DMS79 treated with DMSO at 0.1 percent for 48 hours (cell line): ENCODE results near the gene DNAAF2.
A peak's percentile ranks its signal among the peaks of the same experiment; 100 is the strongest.
"Not testable (repeated sequence)": the region's sequence is repeated elsewhere in the genome, so short reads cannot be mapped to it uniquely, and the experiment has no call there.

Experiments used
- DNase-seq: peaks from one replicate; lab custom pipeline; 2025; lab: John Stamatoyannopoulos, UW

The DNAAF2 gene, protein sequence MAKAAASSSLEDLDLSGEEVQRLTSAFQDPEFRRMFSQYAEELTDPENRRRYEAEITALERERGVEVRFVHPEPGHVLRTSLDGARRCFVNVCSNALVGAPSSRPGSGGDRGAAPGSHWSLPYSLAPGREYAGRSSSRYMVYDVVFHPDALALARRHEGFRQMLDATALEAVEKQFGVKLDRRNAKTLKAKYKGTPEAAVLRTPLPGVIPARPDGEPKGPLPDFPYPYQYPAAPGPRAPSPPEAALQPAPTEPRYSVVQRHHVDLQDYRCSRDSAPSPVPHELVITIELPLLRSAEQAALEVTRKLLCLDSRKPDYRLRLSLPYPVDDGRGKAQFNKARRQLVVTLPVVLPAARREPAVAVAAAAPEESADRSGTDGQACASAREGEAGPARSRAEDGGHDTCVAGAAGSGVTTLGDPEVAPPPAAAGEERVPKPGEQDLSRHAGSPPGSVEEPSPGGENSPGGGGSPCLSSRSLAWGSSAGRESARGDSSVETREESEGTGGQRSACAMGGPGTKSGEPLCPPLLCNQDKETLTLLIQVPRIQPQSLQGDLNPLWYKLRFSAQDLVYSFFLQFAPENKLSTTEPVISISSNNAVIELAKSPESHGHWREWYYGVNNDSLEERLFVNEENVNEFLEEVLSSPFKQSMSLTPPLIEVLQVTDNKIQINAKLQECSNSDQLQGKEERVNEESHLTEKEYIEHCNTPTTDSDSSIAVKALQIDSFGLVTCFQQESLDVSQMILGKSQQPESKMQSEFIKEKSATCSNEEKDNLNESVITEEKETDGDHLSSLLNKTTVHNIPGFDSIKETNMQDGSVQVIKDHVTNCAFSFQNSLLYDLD

DNA sequence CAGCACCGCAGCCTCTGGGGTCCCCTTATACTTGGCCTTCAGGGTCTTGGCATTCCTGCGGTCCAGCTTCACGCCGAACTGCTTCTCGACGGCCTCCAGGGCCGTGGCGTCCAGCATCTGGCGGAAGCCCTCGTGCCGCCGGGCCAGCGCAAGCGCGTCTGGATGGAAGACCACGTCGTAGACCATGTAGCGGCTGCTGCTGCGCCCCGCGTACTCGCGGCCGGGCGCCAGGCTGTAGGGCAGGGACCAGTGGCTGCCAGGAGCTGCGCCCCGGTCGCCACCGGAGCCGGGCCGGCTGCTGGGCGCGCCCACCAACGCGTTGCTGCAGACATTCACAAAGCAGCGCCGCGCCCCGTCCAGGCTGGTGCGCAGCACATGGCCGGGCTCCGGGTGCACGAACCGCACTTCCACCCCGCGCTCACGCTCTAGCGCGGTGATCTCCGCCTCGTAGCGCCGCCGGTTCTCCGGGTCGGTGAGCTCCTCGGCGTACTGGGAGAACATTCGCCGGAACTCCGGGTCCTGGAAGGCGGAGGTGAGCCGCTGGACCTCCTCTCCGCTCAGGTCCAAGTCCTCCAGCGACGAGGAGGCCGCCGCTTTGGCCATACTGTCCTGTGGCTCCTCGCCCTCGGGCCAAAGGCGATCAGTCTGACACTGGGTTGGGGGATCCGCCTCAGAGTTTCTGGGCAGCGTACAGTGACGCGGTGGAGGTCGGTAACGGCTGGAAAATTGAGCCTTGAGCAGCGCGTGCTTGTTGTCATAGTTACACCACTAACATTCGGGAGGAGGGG lies at the start of gene DNAAF2:
DNAAF2 (minus strand) TSS at position 698 of the 788 bp plus-strand sequence; CDS start at position 603, 95 bp downstream.
- DNase-seq = peak; percentile 69

DNA sequence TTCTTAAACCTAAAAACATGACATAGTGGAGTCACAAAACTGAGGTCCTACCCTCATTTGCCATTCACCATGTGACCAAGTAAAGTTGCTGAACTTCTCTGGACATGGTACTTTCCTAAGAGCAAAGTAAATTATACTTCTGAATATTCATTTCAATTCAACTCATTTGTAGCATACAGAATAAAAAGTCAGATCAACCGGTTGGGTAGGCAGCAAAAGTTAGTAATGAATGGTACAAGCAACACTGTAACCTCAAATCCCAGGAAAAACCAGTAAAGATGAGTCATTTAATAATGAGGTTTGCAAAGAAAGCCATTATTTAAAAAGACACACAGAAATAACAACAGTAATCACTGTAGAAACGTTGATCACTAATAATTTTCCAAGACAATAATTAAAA lies 44.2 kb upstream of the DNAAF2 start:
- no peak for DNase-seq

DNA sequence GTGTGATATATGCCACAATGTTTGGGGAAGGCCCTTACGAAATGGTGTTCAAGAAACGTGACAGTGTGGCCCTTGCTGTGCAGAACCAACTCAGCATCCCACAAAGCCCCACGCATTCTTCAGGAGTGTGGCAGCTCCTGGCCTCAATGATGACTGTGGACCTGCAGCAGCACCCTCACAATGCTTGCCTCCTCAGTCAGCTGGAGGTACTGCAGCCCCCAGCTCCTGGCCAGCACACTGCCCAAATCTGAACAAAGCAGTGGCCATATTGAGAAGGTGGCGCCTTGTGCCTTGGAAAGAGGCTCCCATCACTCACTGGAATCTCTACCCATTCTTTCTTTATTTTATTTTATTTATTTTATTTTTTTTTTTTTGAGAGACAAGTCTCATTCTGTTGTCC lies 42.6 kb upstream of the DNAAF2 start:
- no peak for DNase-seq

DNA sequence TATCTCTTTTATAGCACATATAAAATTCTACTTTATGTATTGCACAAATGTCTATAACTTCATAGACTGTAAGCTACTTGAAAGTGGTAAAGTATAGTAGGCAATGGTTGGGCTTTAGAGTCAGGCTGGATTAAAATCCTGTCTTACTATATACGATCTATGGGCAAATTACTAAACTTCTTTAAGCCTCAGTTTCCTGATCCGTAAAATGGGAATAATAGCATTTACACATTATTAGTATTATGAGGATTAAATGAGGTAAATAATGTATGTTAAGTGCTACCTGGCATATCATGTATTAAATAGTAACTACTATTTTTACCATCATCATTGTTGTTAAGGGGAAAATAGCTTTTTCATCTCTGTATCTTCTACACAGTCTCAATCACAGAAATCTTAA lies 38.5 kb upstream of the DNAAF2 start:
- no peak for DNase-seq

DNA sequence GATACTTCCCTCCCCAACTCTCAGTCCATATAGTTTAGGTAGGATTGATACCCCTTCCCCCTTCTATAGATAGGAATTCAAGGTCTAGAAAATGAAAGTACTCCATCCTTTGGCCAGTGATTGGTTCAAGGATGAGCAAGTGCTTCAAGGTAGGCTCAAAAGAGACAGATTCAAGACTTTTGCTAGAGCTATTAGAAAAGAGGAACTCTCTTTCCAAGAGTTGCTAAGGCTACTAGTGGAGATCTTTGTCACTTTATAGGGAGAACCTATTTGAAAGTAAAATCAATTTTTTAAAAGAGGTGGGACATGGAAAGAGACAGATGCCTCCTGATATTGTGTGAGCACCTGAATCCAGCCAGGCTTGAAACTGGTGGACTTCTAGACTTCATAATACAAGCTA lies 35.4 kb upstream of the DNAAF2 start:
- DNase-seq = no peak

DNA sequence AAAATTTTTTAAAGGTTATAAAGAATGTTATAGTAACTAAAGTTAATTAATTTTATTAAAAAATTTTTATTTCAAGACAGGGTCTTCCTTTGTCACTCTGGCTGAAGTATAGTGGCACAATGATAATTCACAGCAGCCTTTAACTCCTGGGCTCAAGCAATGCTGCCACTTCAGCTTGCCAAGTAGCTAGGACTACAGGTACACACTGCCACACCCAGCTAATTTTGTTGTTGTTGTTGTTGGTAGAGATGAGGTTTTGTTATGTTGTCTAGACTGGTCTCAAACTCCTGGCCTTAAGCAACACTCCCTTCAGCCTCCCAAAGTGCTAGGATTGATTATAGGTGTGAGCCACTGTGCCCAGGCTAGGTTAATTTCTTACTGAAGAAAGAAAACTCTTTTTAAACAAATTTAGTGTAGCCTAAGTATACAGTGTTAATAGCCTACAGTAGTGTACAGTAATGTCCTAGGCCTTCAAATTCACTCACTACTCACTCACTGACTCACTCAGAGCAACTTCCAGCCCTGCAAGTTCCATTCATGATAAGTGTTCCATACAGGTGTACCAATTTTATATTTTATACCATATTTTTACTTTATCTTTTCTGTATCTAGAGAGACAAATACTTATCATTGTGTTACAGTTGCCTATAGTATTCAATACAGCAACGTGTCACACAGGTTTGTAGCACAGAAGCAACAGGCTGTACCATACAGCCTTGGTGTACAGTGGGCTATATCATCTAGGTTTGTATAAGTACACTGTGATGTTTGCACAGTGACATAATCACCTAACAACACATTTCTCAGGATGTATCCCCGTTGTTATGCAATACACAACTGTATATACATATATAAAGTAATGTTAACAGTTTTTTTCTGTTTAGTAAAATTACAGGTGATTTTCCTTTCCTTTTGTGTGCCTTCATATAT lies 24.7 kb upstream of the DNAAF2 start:
- DNase-seq = no peak

DNA sequence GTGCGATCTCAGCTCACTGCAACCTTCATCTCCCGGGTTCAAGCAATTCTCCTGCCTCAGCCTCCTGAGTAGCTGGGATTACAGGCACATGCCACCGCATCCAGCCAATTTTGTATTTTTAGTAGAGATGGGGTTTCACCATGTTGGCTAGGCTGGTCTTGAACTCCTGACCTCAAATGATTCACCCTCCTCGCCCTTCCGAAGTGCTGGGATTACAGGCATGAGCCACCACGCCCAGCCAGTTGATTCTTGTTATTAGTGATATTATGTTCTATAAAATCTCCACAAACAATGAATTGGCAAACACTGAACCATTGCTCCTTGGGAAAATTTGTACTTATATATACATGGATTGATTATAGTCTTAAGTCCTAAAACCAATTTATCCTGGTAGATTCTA lies 22.5 kb upstream of the DNAAF2 start:
- not testable (repeated sequence) for DNase-seq

DNA sequence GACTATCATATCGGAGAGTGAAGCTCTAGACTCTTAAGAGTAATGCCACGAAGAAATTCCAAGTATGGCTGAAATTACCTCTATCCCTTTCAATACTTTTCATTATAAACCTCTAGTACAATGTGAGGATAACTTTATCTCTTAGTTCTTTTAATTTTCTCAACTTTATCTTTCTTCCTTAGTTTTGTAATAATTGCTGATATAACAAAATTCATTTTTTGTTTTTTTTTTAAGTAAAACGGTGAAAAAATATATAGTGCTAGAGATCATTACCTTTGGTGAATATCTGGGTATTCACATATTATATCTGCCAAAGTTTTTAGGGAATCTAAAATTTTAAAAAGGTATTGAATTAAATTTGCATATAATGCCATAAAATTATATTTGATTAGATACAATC lies 19.5 kb upstream of the DNAAF2 start:
- no peak for DNase-seq

DNA sequence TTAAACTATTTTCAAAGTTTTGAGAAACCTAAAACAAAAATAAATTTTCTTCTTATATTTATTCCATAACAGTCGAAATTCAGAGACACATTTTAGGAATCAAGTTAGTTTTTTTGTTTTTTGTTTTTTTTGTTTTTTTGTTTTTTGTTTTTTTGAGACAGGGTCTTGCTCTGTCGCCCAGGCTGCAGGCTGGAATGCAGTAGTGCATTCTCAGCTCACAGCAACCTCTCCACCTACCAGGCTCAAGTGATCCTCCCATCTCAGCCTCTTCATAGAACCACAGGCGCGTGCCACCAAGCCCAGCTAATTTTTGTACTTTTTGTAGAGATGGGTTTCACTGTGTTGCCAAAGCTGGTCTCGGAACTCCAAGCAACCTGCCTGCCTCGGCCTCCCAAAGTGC lies 18.5 kb upstream of the DNAAF2 start:
- DNase-seq = no peak

DNA sequence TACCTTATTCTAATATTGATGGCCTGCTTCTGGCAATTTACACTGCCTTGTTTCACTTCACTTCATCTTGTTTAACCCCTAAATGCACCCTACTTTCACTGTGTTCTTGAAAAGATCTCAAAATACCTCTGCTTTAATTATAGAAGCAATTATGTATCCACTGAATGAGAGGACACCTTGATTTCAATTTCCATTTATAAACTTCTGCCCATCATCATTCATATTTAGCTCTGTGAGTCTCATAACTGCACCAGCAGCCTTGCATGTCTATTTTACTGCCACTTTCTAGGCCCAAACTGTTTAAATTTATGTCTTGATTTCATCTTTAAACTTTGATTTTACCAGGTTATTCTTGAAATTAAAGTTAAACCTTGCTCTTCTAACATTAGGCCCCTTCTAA lies 7.1 kb upstream of the DNAAF2 start:
- DNase-seq = no peak

DNA sequence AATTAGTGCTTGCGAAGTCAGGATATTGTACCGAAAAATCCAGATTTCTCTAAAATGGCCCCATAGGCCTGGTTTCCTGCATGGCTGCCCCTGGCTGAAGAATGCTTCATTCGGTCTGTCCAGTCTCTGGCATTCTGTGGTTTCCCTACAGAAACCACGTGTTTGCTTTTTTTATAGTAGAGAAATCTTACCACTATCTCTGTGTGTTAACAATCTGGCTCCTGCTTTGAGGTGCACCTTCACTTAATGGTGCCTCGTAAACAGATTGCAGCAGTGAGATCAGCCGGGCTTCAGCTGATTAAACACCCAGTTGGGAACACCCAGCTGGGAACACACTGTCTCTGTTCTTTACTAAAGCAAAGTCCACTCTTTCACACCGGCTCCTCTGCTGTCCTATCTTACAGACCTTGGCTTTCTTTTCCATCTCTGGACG lies 6.7 kb upstream of the DNAAF2 start:
- no peak for DNase-seq

DNA sequence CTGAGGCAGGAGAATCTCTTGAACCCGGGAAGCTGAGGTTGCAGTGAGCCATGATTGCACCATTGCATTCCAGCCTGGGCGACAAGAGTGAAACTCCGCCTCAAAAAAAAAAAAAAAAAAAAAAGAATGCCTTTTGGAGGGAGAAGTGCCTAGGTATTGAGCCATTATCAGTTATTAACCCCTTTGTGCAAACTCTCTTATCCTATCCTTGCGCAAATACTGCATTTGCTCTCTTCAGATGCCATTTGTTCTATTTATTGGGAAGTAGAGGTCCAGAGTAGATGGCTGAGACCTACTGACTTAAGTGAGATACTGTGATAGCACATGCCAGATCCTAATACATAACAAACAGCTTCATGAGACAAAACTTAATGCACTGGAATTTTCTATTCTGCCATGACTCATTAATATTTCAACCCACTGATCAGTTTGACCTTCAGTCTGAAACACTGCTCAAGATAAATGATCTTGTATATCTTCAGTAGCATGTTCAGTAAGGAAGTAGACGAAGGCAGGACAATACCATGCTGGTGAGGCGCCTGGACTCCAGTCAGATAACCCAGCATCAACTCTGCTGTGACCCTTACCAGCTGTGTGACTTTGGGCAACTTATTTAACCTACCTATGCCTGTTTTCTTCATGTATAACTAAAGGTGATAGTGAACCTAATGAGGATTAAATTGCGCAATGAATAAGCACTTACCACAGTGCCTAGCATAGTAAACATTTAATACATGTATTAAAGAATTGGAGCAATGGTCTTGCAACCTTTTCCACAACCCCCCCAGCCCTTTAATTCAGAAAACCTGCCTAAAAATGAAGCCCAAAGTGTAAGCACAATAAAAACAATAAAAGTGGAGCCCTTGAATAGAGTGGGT lies 5.7 kb upstream of the DNAAF2 start:
- no peak for DNase-seq

DNA sequence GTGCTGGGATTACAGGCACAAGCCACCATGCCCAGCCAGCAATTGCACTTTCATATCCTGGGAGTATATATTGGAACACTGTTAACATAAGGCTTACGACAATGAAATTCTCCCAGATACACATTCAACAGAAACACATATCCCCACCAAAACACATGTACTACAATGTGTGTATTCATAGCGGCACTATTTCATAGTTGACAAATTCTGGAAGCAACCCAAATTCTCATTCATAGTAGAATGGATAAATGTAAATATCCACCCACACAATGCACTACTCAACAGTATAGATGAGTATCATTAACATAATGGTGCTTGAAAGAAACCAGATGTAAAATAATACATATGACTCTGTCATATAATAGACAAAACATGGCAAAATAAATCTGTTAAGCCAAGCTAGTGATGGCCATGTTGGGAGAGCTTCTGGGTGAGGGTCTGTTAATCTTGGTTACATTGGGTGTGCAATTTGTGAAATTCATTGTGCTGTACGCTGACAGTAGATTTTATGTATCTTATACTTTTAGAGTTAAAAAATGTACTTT lies 2.6 kb upstream of the DNAAF2 start:
- DNase-seq = no peak

DNA sequence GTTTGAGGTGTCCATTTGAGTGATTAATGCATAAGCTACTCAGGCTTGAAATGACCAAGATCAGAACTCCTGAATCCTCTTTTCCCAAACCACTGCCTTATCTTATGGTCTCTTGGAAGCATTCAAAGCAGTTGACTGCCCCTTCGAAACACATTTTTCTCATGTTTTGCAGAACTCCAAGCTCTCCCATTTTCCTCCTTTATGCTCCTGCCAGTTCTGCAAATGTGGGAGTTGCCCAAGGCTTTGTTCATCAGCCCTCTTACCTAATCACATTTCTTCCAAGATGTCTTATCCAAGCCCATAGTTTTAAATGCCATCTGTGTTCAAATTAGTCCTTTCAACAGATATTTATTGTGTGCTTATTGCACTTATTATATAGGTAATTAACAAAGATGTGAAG lies 1.8 kb upstream of the DNAAF2 start:
- no peak for DNase-seq

DNA sequence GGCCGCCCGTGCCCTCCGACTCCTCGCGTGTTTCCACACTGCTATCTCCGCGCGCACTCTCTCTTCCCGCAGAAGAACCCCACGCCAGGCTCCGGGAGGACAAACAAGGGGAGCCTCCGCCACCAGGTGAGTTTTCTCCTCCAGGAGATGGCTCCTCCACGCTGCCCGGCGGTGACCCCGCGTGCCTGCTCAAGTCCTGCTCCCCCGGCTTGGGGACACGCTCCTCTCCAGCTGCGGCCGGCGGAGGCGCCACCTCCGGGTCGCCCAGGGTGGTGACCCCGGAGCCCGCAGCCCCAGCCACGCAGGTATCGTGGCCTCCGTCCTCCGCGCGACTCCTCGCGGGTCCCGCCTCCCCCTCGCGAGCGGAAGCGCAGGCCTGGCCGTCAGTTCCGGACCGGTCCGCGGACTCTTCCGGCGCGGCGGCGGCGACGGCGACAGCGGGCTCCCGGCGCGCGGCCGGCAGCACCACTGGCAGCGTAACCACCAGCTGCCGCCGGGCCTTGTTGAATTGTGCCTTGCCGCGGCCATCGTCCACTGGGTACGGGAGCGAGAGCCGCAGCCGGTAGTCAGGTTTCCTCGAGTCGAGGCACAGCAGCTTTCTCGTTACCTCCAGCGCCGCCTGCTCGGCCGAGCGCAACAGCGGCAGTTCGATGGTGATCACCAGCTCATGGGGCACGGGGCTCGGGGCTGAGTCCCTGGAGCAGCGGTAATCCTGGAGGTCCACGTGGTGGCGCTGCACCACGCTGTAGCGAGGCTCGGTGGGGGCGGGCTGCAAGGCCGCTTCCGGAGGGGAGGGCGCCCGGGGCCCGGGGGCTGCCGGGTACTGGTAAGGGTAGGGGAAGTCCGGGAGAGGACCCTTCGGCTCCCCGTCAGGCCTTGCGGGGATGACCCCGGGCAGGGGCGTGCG lies 1.2 kb downstream of the DNAAF2 start:
- DNase-seq = peak; percentile 96

DNA sequence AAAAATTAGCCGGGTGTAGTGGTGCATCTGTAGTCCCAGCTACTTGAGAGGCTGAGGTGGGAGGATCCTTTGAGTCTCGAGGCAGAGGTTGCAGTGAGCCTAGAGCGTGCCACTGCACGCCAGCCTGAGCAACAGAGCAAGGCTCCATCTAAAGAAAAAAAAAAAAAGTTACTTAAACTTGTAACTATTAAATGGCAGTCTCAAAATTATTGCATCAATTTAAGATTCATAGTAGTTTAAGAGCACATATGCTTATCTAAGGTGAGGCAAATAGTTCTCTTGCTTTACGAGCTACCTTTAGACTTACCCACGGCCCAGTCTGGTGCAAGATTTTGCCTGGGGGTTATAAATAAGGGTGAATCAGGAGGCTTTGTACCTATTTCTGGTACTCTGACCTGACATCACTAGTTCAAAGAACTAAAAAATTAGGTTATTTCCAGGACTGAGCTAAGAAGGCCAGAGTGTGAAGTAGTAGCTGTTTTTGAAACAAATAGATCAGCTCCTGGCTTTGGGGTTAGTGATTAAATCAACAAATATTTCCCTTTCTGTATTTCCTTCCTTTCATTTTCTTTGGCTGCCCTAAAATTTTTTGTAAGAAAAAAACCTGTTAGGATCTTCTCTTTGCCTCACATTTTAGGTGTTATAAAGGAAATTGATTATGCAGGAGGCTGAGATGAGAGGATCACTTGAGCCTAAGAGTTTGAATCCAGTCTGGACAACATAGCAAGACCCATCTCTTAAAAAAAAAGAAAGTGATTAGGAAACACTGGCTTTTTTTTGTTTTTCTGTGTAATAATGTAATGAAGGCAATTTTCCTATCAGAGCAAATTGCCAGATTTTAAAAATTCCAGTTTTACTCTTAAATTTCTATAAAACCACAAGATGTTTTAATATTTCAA lies 10.9 kb downstream of the DNAAF2 start:
- no peak for DNase-seq

DNA sequence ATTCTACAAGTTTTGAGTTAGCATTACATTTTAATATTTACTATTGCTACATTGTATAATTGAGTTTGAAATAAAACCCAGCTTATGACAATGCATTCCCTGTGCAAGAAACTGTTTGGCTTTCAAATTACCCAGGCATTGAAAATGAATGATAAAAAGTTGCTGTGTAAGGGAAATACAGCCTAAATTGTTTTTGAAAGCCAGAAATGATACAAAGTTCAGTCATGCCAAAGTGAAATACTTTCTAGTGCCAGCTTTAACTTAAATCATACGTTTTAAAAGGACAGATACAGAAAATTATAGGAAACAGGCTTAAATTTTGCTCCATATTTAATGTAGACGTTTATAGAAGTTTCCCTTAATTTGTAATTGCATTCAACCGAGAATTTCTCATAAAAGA lies 11.7 kb downstream of the DNAAF2 start:
- no peak for DNase-seq
